Measurements from ENCODE around the gene TMEM91. TPM values are rescaled to one million over a fixed set of nuclear protein-coding genes. Genes with fewer than 3 reads are reported as not detected.
A peak's percentile ranks its signal among the peaks of the same experiment; 100 is the strongest.

Gene TMEM91
- total and polyA plus RNA-seq, 9 of the 15 experiments (the other 6 are each of a cell fraction or from before 2014, with no cell fraction given), result 1.2 to 5.2 (median 2.7) TPM

DNA sequence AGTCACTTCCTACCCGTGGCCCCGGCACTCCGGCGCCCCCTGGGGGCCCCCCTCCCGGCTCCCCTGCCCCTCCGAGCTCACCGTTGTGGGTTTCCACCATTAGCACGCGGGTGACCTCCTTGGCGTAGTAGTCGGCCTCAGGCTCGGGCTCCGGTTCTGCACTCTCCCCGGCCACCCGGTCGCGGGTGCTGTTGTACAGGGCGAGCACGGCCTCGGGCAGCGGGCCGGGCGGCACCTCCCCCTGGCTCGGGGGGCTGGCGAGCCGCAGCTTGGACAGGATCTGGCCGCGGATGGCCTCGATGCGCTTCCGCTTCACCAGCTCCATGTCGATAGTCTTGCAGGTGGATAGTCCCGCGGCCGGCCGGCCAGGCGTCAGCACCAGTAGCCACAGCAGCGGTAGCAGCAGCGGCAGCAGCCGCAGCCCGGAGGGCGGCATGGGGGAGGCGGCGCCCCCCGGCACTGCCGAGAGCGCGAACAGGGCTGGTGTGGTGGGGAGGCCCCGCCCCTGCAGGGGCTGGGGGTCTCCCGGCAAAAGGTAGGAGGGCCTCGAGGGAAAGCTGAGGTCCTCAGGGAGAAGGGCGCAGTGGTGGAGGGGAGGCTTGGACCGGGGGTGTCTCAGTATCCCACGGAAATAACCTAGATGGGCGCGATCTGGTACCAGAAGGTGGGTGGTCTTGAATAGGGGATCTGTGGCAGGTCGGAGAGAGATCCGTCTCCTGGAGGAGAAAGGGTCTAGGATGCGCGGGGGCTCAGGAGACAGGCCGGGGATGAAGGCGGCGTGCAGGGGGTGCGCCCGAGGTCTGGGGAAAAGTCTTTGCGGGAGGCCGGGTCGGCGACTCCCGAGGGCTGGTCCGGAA lies 23.5 kb upstream of the TMEM91 start (continued):
- TF ChIP-seq, protein P1, sequence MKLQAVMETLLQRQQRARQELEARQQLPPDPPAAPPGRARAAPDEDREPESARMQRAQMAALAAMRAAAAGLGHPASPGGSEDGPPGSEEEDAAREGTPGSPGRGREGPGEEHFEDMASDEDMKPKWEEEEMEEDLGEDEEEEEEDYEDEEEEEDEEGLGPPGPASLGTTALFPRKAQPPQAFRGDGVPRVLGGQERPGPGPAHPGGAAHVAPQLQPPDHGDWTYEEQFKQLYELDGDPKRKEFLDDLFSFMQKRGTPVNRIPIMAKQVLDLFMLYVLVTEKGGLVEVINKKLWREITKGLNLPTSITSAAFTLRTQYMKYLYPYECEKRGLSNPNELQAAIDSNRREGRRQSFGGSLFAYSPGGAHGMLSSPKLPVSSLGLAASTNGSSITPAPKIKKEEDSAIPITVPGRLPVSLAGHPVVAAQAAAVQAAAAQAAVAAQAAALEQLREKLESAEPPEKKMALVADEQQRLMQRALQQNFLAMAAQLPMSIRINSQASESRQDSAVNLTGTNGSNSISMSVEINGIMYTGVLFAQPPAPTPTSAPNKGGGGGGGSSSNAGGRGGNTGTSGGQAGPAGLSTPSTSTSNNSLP (IDR thresholded peaks at IDR 0.05; ENCODE audit: borderline replicate concordance, low read depth, low read length), result no peak
- no peak for TF ChIP-seq POLR3A (IDR thresholded peaks at IDR 0.05; ENCODE audit: borderline replicate concordance, extremely low read depth, insufficient read depth, insufficient read length)
- no peak for TF ChIP-seq RFX7 (CRISPR knock-in tag; IDR thresholded peaks at IDR 0.05)
- TF ChIP-seq KDM2B (CRISPR knock-in tag; IDR thresholded peaks at IDR 0.05), result 0 out of 2 replicates have a peak, but pooled peaks have one; percentile 17
- no peak for TF ChIP-seq E2F3 (CRISPR knock-in tag; IDR thresholded peaks at IDR 0.05)
- no peak for TF ChIP-seq ZNF707 (CRISPR knock-in tag; conservative IDR thresholded peaks at IDR 0.05)
- TF ChIP-seq, protein P2, sequence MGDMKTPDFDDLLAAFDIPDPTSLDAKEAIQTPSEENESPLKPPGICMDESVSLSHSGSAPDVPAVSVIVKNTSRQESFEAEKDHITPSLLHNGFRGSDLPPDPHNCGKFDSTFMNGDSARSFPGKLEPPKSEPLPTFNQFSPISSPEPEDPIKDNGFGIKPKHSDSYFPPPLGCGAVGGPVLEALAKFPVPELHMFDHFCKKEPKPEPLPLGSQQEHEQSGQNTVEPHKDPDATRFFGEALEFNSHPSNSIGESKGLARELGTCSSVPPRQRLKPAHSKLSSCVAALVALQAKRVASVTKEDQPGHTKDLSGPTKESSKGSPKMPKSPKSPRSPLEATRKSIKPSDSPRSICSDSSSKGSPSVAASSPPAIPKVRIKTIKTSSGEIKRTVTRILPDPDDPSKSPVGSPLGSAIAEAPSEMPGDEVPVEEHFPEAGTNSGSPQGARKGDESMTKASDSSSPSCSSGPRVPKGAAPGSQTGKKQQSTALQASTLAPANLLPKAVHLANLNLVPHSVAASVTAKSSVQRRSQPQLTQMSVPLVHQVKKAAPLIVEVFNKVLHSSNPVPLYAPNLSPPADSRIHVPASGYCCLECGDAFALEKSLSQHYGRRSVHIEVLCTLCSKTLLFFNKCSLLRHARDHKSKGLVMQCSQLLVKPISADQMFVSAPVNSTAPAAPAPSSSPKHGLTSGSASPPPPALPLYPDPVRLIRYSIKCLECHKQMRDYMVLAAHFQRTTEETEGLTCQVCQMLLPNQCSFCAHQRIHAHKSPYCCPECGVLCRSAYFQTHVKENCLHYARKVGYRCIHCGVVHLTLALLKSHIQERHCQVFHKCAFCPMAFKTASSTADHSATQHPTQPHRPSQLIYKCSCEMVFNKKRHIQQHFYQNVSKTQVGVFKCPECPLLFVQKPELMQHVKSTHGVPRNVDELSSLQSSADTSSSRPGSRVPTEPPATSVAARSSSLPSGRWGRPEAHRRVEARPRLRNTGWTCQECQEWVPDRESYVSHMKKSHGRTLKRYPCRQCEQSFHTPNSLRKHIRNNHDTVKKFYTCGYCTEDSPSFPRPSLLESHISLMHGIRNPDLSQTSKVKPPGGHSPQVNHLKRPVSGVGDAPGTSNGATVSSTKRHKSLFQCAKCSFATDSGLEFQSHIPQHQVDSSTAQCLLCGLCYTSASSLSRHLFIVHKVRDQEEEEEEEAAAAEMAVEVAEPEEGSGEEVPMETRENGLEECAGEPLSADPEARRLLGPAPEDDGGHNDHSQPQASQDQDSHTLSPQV (IDR thresholded peaks at IDR 0.05), result peak; percentile 81
- TF ChIP-seq RBM25 (IDR thresholded peaks at IDR 0.05; ENCODE audit: low read depth, low read length, severe bottlenecking), result peak; percentile 98
- TF ChIP-seq, protein P3, sequence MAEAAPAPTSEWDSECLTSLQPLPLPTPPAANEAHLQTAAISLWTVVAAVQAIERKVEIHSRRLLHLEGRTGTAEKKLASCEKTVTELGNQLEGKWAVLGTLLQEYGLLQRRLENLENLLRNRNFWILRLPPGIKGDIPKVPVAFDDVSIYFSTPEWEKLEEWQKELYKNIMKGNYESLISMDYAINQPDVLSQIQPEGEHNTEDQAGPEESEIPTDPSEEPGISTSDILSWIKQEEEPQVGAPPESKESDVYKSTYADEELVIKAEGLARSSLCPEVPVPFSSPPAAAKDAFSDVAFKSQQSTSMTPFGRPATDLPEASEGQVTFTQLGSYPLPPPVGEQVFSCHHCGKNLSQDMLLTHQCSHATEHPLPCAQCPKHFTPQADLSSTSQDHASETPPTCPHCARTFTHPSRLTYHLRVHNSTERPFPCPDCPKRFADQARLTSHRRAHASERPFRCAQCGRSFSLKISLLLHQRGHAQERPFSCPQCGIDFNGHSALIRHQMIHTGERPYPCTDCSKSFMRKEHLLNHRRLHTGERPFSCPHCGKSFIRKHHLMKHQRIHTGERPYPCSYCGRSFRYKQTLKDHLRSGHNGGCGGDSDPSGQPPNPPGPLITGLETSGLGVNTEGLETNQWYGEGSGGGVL (CRISPR knock-in tag; IDR thresholded peaks at IDR 0.05), result no peak
- no peak for TF ChIP-seq CC2D1A (IDR thresholded peaks at IDR 0.05)
- TF ChIP-seq BRD4 (IDR thresholded peaks at IDR 0.05), result peak; percentile 77; the same call in 1 of the 2 replicates
- TF ChIP-seq, protein P4, sequence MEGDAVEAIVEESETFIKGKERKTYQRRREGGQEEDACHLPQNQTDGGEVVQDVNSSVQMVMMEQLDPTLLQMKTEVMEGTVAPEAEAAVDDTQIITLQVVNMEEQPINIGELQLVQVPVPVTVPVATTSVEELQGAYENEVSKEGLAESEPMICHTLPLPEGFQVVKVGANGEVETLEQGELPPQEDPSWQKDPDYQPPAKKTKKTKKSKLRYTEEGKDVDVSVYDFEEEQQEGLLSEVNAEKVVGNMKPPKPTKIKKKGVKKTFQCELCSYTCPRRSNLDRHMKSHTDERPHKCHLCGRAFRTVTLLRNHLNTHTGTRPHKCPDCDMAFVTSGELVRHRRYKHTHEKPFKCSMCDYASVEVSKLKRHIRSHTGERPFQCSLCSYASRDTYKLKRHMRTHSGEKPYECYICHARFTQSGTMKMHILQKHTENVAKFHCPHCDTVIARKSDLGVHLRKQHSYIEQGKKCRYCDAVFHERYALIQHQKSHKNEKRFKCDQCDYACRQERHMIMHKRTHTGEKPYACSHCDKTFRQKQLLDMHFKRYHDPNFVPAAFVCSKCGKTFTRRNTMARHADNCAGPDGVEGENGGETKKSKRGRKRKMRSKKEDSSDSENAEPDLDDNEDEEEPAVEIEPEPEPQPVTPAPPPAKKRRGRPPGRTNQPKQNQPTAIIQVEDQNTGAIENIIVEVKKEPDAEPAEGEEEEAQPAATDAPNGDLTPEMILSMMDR (IDR thresholded peaks at IDR 0.05 in 2 of 3, conservative IDR thresholded peaks at IDR 0.05 in 1 of 3; ENCODE audit: insufficient read depth in 2 of 3, low read depth in 1 of 3, low read length in 3 of 3), result peak; percentile 66 to 76 (median 70)
- TF ChIP-seq ZNF586 (CRISPR knock-in tag; conservative IDR thresholded peaks at IDR 0.05), result no peak
- no peak for TF ChIP-seq CAMTA2 (CRISPR knock-in tag; conservative IDR thresholded peaks at IDR 0.05)
- TF ChIP-seq ZNF717 (CRISPR knock-in tag; IDR thresholded peaks at IDR 0.05), result no peak
- TF ChIP-seq SMAD1 (IDR thresholded peaks at IDR 0.05; ENCODE audit: low read depth, low read length, partially characterized antibody), result no peak
- TF ChIP-seq XRCC5 (IDR thresholded peaks at IDR 0.05; ENCODE audit: low read depth, low read length), result no peak
- peak; percentile 18 for TF ChIP-seq U2AF1 (optimal IDR thresholded peaks at IDR 0.05; ENCODE audit: low read depth, low read length)

Data from K562 (cell line).